SU-DHL-6 (cell line): ENCODE results near the gene GARRE1.
A peak's percentile ranks its signal among the peaks of the same experiment; 100 is the strongest.

Source experiments
- H2AFZ ChIP-seq: fragments of 200-600 bp; sonication (generic); 2 replicates; pipeline ENCODE4 v1.6.1; 2014; ENCODE audit warnings: low read depth, mild to moderate bottlenecking, moderate library complexity, mixed read lengths, antibody characterized with exemption, low read length; ENCODE audit not compliant: severe bottlenecking
- H3F3A ChIP-seq: fragments of 200-600 bp; shearing (Covaris generic); 2 replicates; pipeline ENCODE4 v1.6.0; 2016; ENCODE audit warnings: antibody characterized with exemption, mild to moderate bottlenecking; ENCODE audit not compliant: insufficient read depth
- H3K27ac ChIP-seq: fragments of 200-600 bp; sonication (generic); 2 replicates; pipeline ENCODE4 v1.5.1; 2016; ENCODE audit warnings: low read depth, mild to moderate bottlenecking, low read length, moderate library complexity, mixed read lengths
- H3K27me3 ChIP-seq: fragments of 200-600 bp; sonication (generic), shearing (Covaris generic); 2 replicates; pipeline ENCODE4 v1.6.0; 2014; ENCODE audit warnings: mild to moderate bottlenecking, low read length
- H3K36me3 ChIP-seq: fragments of 200-600 bp; sonication (generic); 2 replicates; pipeline ENCODE4 v1.6.1; 2014; ENCODE audit warnings: mild to moderate bottlenecking, low read length, mixed read lengths
- H3K4me2 ChIP-seq: fragments of 300-600, 200-600 bp; shearing (Covaris generic), sonication (generic); 2 replicates; pipeline ENCODE4 v1.6.0; 2014; ENCODE audit warnings: low read length, low read depth, mild to moderate bottlenecking; ENCODE audit not compliant: poor library complexity, severe bottlenecking
- H3K4me3 ChIP-seq: fragments of 200-600 bp; sonication (generic); 2 replicates; pipeline ENCODE4 v1.5.1; 2014; ENCODE audit warnings: antibody characterized with exemption, low read length, mild to moderate bottlenecking, mixed read lengths; ENCODE audit not compliant: insufficient read depth, poor library complexity, severe bottlenecking
- H3K79me2 ChIP-seq: fragments of 200-600 bp; sonication (generic); 2 replicates; pipeline ENCODE4 v1.6.1; 2014; ENCODE audit warnings: mild to moderate bottlenecking, low read length, moderate library complexity; ENCODE audit not compliant: insufficient read depth
- H3K9ac ChIP-seq: fragments of 200-600 bp; sonication (generic); 2 replicates; pipeline ENCODE4 v1.7.0; 2014; ENCODE audit warnings: mild to moderate bottlenecking, low read length
- H3K9me2 ChIP-seq: fragments of 200-600 bp; sonication (generic); replicated peaks from 2 replicates; pipeline ENCODE4 v1.6.1; 2014; ENCODE audit warnings: low read length; ENCODE audit not compliant: insufficient read depth
- H3K9me3 ChIP-seq: fragments of 200-600 bp; sonication (generic); 2 replicates; pipeline ENCODE4 v1.6.1; 2014; ENCODE audit warnings: low read length, mixed read lengths; ENCODE audit not compliant: insufficient read depth
- H4K20me1 ChIP-seq: fragments of 200-600 bp; sonication (generic); 2 replicates; pipeline ENCODE4 v1.6.1; 2014; ENCODE audit warnings: low read depth, mild to moderate bottlenecking, antibody characterized with exemption, low read length, moderate library complexity, mixed read lengths
- EZH2phosphoT487 ChIP-seq: fragments of 200-600 bp; sonication (generic), shearing (Covaris generic); conservative IDR thresholded peaks from 2 replicates; pipeline ENCODE4 v1.6.1; 2018; ENCODE audit warnings: mild to moderate bottlenecking, antibody characterized with exemption, low read length, moderate library complexity, mixed read lengths
- TF ChIP-seq, protein P1 (sequence below): fragments of 200-600 bp; sonication (generic); IDR thresholded peaks from one replicate; pipeline ENCODE4 v1.5.1; 2017; ENCODE audit warnings: antibody characterized with exemption, mild to moderate bottlenecking, low read length, moderate library complexity; ENCODE audit not compliant: insufficient read depth, poor library complexity, severe bottlenecking

Gene GARRE1

DNA sequence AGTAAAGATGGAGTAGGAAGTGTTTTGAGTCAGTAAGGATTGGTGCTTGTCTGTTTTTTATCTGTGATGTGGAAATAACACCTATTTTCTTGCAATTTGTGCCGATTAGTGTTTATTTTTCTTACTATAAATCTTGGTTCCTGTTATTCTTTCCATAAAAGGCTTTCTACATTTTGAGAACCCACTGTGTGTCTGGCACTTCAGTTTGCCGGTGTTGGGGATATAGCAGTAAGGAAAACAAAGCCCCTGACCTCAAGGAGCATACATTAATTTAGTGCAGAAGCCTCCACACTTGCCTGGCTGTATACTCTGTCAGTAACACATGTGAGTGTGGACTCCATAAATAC, 35.6 kb upstream of the GARRE1 start:
- no peak overlapping the region for H3K4me3 ChIP-seq
- peaks cover 3% of the 10 kb centered on the region; the same call in 1 of the 2 replicates for H4K20me1 ChIP-seq

DNA sequence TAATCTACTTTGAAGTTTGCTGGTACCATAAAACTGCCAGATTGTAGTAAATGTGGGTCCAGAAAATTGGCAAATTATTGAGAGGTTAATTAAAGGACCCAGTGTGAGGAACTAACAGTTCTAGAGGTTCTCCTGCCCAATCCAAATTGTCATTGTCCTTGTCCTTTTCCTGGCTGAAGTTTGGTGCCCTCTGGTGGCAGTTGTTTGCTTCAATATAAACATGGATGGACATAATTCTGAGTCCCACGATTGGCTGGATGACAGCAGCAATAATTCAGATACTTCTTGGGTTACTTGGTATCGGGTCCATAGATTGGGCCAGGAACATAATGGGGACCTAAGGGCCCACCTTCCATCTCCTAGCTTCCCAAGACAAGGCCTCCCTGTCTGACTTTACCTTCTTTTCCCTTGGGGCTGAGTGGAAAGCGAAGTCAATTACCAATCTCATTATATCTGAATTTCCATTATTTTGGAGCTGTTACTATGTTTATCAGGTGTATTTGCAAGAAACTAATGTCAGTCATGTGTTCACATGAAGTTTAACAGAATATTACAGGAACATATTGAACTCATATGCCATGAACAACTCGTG, 33.8 kb upstream of the GARRE1 start:
- H3K27me3 ChIP-seq, result no peaks in the 10 kb centered on the region
- H3K27ac ChIP-seq, result no peak overlapping the region
- peaks cover 3% of the 10 kb centered on the region; the same call in 1 of the 2 replicates for H4K20me1 ChIP-seq
- no peak overlapping the region for H3K9ac ChIP-seq
- H3K4me3 ChIP-seq, result no peak overlapping the region
- no peak overlapping the region for H2AFZ ChIP-seq
- TF ChIP-seq EZH2phosphoT487, result no peak
- TF ChIP-seq, protein P1, sequence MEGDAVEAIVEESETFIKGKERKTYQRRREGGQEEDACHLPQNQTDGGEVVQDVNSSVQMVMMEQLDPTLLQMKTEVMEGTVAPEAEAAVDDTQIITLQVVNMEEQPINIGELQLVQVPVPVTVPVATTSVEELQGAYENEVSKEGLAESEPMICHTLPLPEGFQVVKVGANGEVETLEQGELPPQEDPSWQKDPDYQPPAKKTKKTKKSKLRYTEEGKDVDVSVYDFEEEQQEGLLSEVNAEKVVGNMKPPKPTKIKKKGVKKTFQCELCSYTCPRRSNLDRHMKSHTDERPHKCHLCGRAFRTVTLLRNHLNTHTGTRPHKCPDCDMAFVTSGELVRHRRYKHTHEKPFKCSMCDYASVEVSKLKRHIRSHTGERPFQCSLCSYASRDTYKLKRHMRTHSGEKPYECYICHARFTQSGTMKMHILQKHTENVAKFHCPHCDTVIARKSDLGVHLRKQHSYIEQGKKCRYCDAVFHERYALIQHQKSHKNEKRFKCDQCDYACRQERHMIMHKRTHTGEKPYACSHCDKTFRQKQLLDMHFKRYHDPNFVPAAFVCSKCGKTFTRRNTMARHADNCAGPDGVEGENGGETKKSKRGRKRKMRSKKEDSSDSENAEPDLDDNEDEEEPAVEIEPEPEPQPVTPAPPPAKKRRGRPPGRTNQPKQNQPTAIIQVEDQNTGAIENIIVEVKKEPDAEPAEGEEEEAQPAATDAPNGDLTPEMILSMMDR, result peak; percentile 71
- H3K79me2 ChIP-seq, result peaks cover 36% of the 10 kb centered on the region
- H3K4me2 ChIP-seq, result no peak overlapping the region
- peaks cover 29% of the 10 kb centered on the region; the same call in 1 of the 2 replicates for H3F3A ChIP-seq
- H3K9me3 ChIP-seq, result no peaks in the 10 kb centered on the region
- no peaks in the 10 kb centered on the region for H3K9me2 ChIP-seq
- H3K36me3 ChIP-seq, result peaks cover 65% of the 10 kb centered on the region

More for the DNA sequence above, 35.6 kb upstream of the GARRE1 start:
- Histone ChIP-seq H3K9me2 (no peaks in the 10 kb centered on the region), H3K4me2 (peak overlapping the region; percentile 40), H3K36me3 (peaks cover 59% of the 10 kb centered on the region), H3K27me3 (no peaks in the 10 kb centered on the region), H3K9me3 (no peaks in the 10 kb centered on the region), H3F3A (peaks cover 37% of the 10 kb centered on the region; the same call in 1 of the 2 replicates), H3K9ac (no peak overlapping the region), H3K27ac (peak overlapping the region; percentile 56), H3K79me2 (peaks cover 35% of the 10 kb centered on the region), H2AFZ (no peak overlapping the region)
- no peak for TF ChIP-seq EZH2phosphoT487
- TF ChIP-seq, protein P1, result no peak

- no peaks in the 10 kb centered on the region for H3K9me3 ChIP-seq
- H3K36me3 ChIP-seq, result peaks cover 73% of the 10 kb centered on the region
- H3K9ac ChIP-seq, result no peak overlapping the region
- H3K9me2 ChIP-seq, result no peaks in the 10 kb centered on the region
- no peak overlapping the region for H3K27ac ChIP-seq
- H4K20me1 ChIP-seq, result peaks cover 3% of the 10 kb centered on the region; the same call in 1 of the 2 replicates
- H2AFZ ChIP-seq, result no peak overlapping the region
- H3K4me2 ChIP-seq, result no peak overlapping the region
- H3K79me2 ChIP-seq, result peaks cover 29% of the 10 kb centered on the region
- H3F3A ChIP-seq, result peaks cover 39% of the 10 kb centered on the region; the same call in 1 of the 2 replicates
- no peak for TF ChIP-seq EZH2phosphoT487
- TF ChIP-seq, protein P1, result no peak
- H3K4me3 ChIP-seq, result no peak overlapping the region
- no peaks in the 10 kb centered on the region for H3K27me3 ChIP-seq
Observed at GRCh38 chr19:34222386-34222785, 32.0 kb upstream of the GARRE1 start.
